ENCODE results near the gene KIF16B.

- TF ChIP-seq SIN3A (IDR thresholded peaks at IDR 0.05; ENCODE audit: borderline replicate concordance, insufficient read depth, low read depth, low read length) (no peak), CTCF (IDR thresholded peaks at IDR 0.05) (no peak)
Measured at GRCh38 chr20:16462711-16463110, 110.5 kb downstream of the KIF16B start.
